ENCODE data around the gene LZTS2.

The LZTS2 gene

GRCh38 chr10:101054351-101054750, 54.7 kb downstream of the LZTS2 start:
- no peak overlapping the region for H3K27ac ChIP-seq (ENCODE audit: low read depth, low read length)
- H3K9me3 ChIP-seq (ENCODE audit: low read length), result no peaks in the 10 kb centered on the region
- no peaks in the 10 kb centered on the region for H3K4me1 ChIP-seq (ENCODE audit: insufficient read depth, low read length)
- no peaks in the 10 kb centered on the region for H3K36me3 ChIP-seq (ENCODE audit: insufficient read depth, low read length)
- H3K9ac ChIP-seq (ENCODE audit: low read length), result no peak overlapping the region
- no peak overlapping the region for H3K4me3 ChIP-seq (ENCODE audit: low read depth in 1 of 2, low read length in 2 of 2)
- peaks cover 17 to 29% of the 10 kb centered on the region in 2 donors for H3K27me3 ChIP-seq (ENCODE audit: control insufficient read depth in 1 of 2, insufficient read depth in 2 of 2, low read length in 2 of 2)

- Histone ChIP-seq H3K27ac (ENCODE audit: low read depth, low read length) (no peak overlapping the region), H3K4me1 (ENCODE audit: insufficient read depth, low read length) (peaks cover under 1% of the 10 kb centered on the region), H3K27me3 (ENCODE audit: control insufficient read depth in 1 of 2, insufficient read depth in 2 of 2, low read length in 2 of 2) (peaks cover 11 to 24% of the 10 kb centered on the region in 2 donors), H3K36me3 (ENCODE audit: insufficient read depth, low read length) (no peaks in the 10 kb centered on the region), H3K9ac (ENCODE audit: low read length) (no peak overlapping the region), H3K9me3 (ENCODE audit: low read length) (no peaks in the 10 kb centered on the region), H3K4me3 (ENCODE audit: low read depth in 1 of 2, low read length in 2 of 2) (no peak overlapping the region)
Measured at GRCh38 chr10:101054876-101055275, 55.3 kb downstream of the LZTS2 start.

GRCh38 chr10:101055411-101055810, 55.8 kb downstream of the LZTS2 start:
- H3K9ac ChIP-seq (ENCODE audit: low read length), result no peak overlapping the region
- H3K36me3 ChIP-seq (ENCODE audit: insufficient read depth, low read length), result no peaks in the 10 kb centered on the region
- peaks cover 5% of the 10 kb centered on the region for H3K4me1 ChIP-seq (ENCODE audit: insufficient read depth, low read length)
- peaks cover 8 to 19% of the 10 kb centered on the region in 2 donors for H3K27me3 ChIP-seq (ENCODE audit: control insufficient read depth in 1 of 2, insufficient read depth in 2 of 2, low read length in 2 of 2)
- no peaks in the 10 kb centered on the region for H3K9me3 ChIP-seq (ENCODE audit: low read length)
- no peak overlapping the region for H3K4me3 ChIP-seq (ENCODE audit: low read depth in 1 of 2, low read length in 2 of 2)
- H3K27ac ChIP-seq (ENCODE audit: low read depth, low read length), result no peak overlapping the region

- peaks cover 0 to 7% of the 10 kb centered on the region in 2 donors for H3K27me3 ChIP-seq (ENCODE audit: control insufficient read depth in 1 of 2, insufficient read depth in 2 of 2, low read length in 2 of 2)
- H3K4me3 ChIP-seq (ENCODE audit: low read depth in 1 of 2, low read length in 2 of 2), result no peak overlapping the region
- H3K9ac ChIP-seq (ENCODE audit: low read length), result no peak overlapping the region
- H3K4me1 ChIP-seq (ENCODE audit: insufficient read depth, low read length), result peaks cover 9% of the 10 kb centered on the region
- H3K36me3 ChIP-seq (ENCODE audit: insufficient read depth, low read length), result no peaks in the 10 kb centered on the region
- no peaks in the 10 kb centered on the region for H3K9me3 ChIP-seq (ENCODE audit: low read length)
- no peak overlapping the region for H3K27ac ChIP-seq (ENCODE audit: low read depth, low read length)
Measured at GRCh38 chr10:101056365-101057151, 57.0 kb downstream of the LZTS2 start.

All from muscle layer of colon (tissue), 2 donors.